GM18499 (cell line): ENCODE data around the gene EMILIN2.
"Not testable (repeated sequence)": the region's sequence is repeated elsewhere in the genome, so short reads cannot be mapped to it uniquely, and the experiment has no call there.

Experiments
- ATAC-seq: cut with Tn5 transposase; IDR thresholded peaks from one replicate; pipeline ENCODE4 v1.9.1; 2021; ENCODE audit warnings: moderate number of reproducible peaks; ENCODE audit not compliant: insufficient read depth, unreplicated experiment

EMILIN2 gene

GRCh38 chr18:2840521-2840920, 6.3 kb upstream of the EMILIN2 start:
- ATAC-seq = no peak

GRCh38 chr18:2843146-2843545, 3.7 kb upstream of the EMILIN2 start:
- no peak for ATAC-seq

- no peak for ATAC-seq
Measured at GRCh38 chr18:2845172-2845571, 1.6 kb upstream of the EMILIN2 start.

GRCh38 chr18:2847317-2848246, 776 bp downstream of the EMILIN2 start:
- ATAC-seq = no peak

GRCh38 chr18:2848247-2849246, 1.7 kb downstream of the EMILIN2 start:
- ATAC-seq = no peak

- ATAC-seq = no peak
Measured at GRCh38 chr18:2850816-2851215, 4.0 kb downstream of the EMILIN2 start.

- no peak for ATAC-seq
Measured at GRCh38 chr18:2851771-2852170, 5.0 kb downstream of the EMILIN2 start.

GRCh38 chr18:2852460-2852859, 5.7 kb downstream of the EMILIN2 start:
- not testable (repeated sequence) for ATAC-seq

GRCh38 chr18:2853173-2853925, 6.5 kb downstream of the EMILIN2 start:
- ATAC-seq = no peak

GRCh38 chr18:2853926-2854664, 7.3 kb downstream of the EMILIN2 start:
- ATAC-seq = no peak

- no peak for ATAC-seq
Measured at GRCh38 chr18:2854875-2855274, 8.1 kb downstream of the EMILIN2 start.

- no peak for ATAC-seq
Measured at GRCh38 chr18:2855560-2856350, 8.9 kb downstream of the EMILIN2 start.

GRCh38 chr18:2856547-2857170, 9.9 kb downstream of the EMILIN2 start:
- no peak for ATAC-seq

GRCh38 chr18:2857491-2858131, 10.8 kb downstream of the EMILIN2 start:
- no peak for ATAC-seq

GRCh38 chr18:2860397-2860796, 13.6 kb downstream of the EMILIN2 start:
- ATAC-seq = not testable (repeated sequence)

GRCh38 chr18:2863997-2864396, 17.2 kb downstream of the EMILIN2 start:
- ATAC-seq = not testable (repeated sequence)

- ATAC-seq = not testable (repeated sequence)
Measured at GRCh38 chr18:2866465-2866864, 19.7 kb downstream of the EMILIN2 start.

- ATAC-seq = no peak
Measured at GRCh38 chr18:2869207-2869606, 22.4 kb downstream of the EMILIN2 start.
